ENCODE results near the gene MCM3AP.
"Not testable (repeated sequence)": the region's sequence is repeated elsewhere in the genome, so short reads cannot be mapped to it uniquely, and the experiment has no call there.

The MCM3AP gene

GRCh38 chr21:46311568-46311967, 26.2 kb upstream of the MCM3AP start:
- ATAC-seq, result no peak
- TF ChIP-seq, protein P1, sequence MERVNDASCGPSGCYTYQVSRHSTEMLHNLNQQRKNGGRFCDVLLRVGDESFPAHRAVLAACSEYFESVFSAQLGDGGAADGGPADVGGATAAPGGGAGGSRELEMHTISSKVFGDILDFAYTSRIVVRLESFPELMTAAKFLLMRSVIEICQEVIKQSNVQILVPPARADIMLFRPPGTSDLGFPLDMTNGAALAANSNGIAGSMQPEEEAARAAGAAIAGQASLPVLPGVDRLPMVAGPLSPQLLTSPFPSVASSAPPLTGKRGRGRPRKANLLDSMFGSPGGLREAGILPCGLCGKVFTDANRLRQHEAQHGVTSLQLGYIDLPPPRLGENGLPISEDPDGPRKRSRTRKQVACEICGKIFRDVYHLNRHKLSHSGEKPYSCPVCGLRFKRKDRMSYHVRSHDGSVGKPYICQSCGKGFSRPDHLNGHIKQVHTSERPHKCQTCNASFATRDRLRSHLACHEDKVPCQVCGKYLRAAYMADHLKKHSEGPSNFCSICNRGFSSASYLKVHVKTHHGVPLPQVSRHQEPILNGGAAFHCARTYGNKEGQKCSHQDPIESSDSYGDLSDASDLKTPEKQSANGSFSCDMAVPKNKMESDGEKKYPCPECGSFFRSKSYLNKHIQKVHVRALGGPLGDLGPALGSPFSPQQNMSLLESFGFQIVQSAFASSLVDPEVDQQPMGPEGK (CRISPR knock-in tag; IDR thresholded peaks at IDR 0.05; ENCODE audit: borderline replicate concordance), result no peak
- TF ChIP-seq CSDC2 (CRISPR knock-in tag; IDR thresholded peaks at IDR 0.05) (no peak), OSR1 (CRISPR knock-in tag; IDR thresholded peaks at IDR 0.05) (no peak), SNAI2 (CRISPR knock-in tag; IDR thresholded peaks at IDR 0.05) (no peak), ZNF8 (CRISPR knock-in tag; IDR thresholded peaks at IDR 0.05) (no peak), PPARA (CRISPR knock-in tag; IDR thresholded peaks at IDR 0.05; ENCODE audit: borderline replicate concordance) (no peak), ZNF70 (CRISPR knock-in tag; IDR thresholded peaks at IDR 0.05) (no peak), ISL1 (CRISPR knock-in tag; IDR thresholded peaks at IDR 0.05) (no peak), GLIS3 (CRISPR knock-in tag; IDR thresholded peaks at IDR 0.05) (no peak), TOX (CRISPR knock-in tag; IDR thresholded peaks at IDR 0.05; ENCODE audit: borderline replicate concordance) (no peak), TSHZ2 (CRISPR knock-in tag; IDR thresholded peaks at IDR 0.05) (no peak)
- TF ChIP-seq, protein P2, sequence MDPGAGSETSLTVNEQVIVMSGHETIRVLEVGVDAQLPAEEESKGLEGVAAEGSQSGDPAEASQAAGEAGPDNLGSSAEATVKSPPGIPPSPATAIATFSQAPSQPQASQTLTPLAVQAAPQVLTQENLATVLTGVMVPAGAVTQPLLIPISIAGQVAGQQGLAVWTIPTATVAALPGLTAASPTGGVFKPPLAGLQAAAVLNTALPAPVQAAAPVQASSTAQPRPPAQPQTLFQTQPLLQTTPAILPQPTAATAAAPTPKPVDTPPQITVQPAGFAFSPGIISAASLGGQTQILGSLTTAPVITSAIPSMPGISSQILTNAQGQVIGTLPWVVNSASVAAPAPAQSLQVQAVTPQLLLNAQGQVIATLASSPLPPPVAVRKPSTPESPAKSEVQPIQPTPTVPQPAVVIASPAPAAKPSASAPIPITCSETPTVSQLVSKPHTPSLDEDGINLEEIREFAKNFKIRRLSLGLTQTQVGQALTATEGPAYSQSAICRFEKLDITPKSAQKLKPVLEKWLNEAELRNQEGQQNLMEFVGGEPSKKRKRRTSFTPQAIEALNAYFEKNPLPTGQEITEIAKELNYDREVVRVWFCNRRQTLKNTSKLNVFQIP (CRISPR knock-in tag; IDR thresholded peaks at IDR 0.05; ENCODE audit: borderline replicate concordance, low read depth), result no peak
- TF ChIP-seq, protein P3, sequence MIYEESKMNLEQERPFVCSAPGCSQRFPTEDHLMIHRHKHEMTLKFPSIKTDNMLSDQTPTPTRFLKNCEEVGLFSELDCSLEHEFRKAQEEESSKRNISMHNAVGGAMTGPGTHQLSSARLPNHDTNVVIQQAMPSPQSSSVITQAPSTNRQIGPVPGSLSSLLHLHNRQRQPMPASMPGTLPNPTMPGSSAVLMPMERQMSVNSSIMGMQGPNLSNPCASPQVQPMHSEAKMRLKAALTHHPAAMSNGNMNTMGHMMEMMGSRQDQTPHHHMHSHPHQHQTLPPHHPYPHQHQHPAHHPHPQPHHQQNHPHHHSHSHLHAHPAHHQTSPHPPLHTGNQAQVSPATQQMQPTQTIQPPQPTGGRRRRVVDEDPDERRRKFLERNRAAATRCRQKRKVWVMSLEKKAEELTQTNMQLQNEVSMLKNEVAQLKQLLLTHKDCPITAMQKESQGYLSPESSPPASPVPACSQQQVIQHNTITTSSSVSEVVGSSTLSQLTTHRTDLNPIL (CRISPR knock-in tag; IDR thresholded peaks at IDR 0.05; ENCODE audit: low read depth), result no peak

GRCh38 chr21:46310260-46310659, 24.8 kb upstream of the MCM3AP start:
- ATAC-seq, result not testable (repeated sequence)

DNA sequence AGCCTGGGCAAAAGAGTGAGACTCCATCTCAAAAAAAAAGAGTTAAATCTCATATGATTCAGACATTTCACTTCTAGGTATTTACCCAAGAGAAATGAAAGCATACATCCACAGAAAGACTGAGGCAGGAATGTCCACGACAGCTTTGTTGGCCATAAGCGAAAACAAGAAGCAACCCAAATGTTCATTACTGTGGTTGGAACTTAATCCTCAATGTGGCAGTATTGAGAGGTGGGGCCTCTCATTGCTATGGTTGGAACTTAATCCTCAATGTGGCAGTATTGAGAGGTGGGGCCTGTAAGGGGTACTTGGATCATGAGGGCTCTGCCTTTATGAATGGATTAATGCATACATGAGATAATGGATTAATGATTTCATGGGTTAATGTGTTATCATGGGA, 23.0 kb upstream of the MCM3AP start:
- TF ChIP-seq, protein P3 (CRISPR knock-in tag; IDR thresholded peaks at IDR 0.05; ENCODE audit: low read depth), result no peak
- no peak for TF ChIP-seq ESRRG (CRISPR knock-in tag; IDR thresholded peaks at IDR 0.05)
- TF ChIP-seq ZFP30 (CRISPR knock-in tag; IDR thresholded peaks at IDR 0.05), result no peak
- no peak for TF ChIP-seq CSDC2 (CRISPR knock-in tag; IDR thresholded peaks at IDR 0.05)
- no peak for TF ChIP-seq ISL1 (CRISPR knock-in tag; IDR thresholded peaks at IDR 0.05)
- TF ChIP-seq, protein P1 (CRISPR knock-in tag; IDR thresholded peaks at IDR 0.05; ENCODE audit: borderline replicate concordance), result no peak
- TF ChIP-seq RARB (CRISPR knock-in tag; IDR thresholded peaks at IDR 0.05), result no peak
- TF ChIP-seq ARNTL (CRISPR knock-in tag; IDR thresholded peaks at IDR 0.05; ENCODE audit: borderline replicate concordance, low read depth), result no peak
- no peak for TF ChIP-seq TOX (CRISPR knock-in tag; IDR thresholded peaks at IDR 0.05; ENCODE audit: borderline replicate concordance)
- no peak for TF ChIP-seq TSHZ2 (CRISPR knock-in tag; IDR thresholded peaks at IDR 0.05)
- TF ChIP-seq SNAI2 (CRISPR knock-in tag; IDR thresholded peaks at IDR 0.05), result no peak
- TF ChIP-seq OSR1 (CRISPR knock-in tag; IDR thresholded peaks at IDR 0.05), result no peak
- TF ChIP-seq, protein P2 (CRISPR knock-in tag; IDR thresholded peaks at IDR 0.05; ENCODE audit: borderline replicate concordance, low read depth), result no peak
- ATAC-seq, result no peak
